Hepatocyte (in vitro differentiated cells): ENCODE measurements around the gene PRELID3B.

Experiments used
- EZH2 ChIP-seq: fragments of 200-600 bp; sonication (generic); IDR thresholded peaks from 2 replicates; pipeline ENCODE4 v1.6.1; 2016; ENCODE audit warnings: antibody characterized with exemption, mild to moderate bottlenecking, borderline replicate concordance
- TF ChIP-seq, protein P1 (sequence below): fragments of 200-600 bp; sonication (generic); IDR thresholded peaks from 2 replicates; pipeline ENCODE4 v1.5.1; 2016; ENCODE audit warnings: antibody characterized with exemption, mild to moderate bottlenecking; ENCODE audit not compliant: poor library complexity

DNA sequence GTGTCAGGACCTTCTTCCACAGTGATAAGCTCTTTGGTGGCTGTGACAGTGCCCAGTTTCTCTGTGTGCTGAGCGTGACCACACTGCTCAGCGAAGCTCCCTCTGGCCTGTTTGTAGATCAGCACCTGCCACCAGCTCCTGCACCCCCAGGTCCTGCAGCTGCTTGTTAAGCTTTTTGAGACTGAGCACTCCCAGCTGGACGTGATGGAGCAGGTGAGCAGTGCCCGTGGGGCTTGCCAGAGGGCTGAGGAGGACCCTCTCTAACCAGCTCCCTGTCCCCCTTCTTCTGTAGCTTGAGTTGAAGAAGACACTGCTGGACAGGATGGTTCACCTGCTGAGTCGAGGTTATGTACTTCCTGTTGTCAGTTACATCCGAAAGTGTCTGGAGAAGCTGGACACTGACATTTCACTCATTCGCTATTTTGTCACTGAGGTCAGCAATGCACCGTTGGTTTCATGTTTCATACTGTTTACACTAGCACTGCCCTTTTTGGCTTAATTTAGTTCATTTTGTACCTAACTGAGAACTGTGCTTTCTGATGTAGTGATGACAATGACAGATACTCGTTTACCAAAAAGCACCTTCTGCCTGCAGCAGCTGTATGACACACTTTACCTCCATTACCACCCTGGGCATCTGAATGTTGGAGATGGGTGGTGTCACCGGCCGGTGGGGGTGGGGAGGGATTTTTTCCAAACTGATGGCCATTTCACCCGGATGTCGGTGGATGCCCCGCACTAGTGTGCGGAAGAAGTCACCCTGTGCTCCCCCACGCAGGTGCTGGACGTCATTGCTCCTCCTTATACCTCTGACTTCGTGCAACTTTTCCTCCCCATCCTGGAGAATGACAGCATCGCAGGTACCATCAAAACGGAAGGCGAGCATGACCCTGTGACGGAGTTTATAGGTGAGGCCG is 49.0 kb downstream of the PRELID3B start:
- TF ChIP-seq, protein P1, sequence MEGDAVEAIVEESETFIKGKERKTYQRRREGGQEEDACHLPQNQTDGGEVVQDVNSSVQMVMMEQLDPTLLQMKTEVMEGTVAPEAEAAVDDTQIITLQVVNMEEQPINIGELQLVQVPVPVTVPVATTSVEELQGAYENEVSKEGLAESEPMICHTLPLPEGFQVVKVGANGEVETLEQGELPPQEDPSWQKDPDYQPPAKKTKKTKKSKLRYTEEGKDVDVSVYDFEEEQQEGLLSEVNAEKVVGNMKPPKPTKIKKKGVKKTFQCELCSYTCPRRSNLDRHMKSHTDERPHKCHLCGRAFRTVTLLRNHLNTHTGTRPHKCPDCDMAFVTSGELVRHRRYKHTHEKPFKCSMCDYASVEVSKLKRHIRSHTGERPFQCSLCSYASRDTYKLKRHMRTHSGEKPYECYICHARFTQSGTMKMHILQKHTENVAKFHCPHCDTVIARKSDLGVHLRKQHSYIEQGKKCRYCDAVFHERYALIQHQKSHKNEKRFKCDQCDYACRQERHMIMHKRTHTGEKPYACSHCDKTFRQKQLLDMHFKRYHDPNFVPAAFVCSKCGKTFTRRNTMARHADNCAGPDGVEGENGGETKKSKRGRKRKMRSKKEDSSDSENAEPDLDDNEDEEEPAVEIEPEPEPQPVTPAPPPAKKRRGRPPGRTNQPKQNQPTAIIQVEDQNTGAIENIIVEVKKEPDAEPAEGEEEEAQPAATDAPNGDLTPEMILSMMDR: no peak
- TF ChIP-seq EZH2: no peak
